HEK293 (cell line): ENCODE measurements around the gene PLEKHG5.

Source experiments
- CTCF ChIA-PET: fragments of 350-600 bp; formaldehyde crosslinking; extraction: SDS; loops from one replicate; lab custom pipeline; 2021; ENCODE audit warnings: antibody characterized with exemption; lab: Yijun Ruan, JAX
- POLR2A ChIA-PET: fragments of 300-600 bp; formaldehyde crosslinking; extraction: SDS; loops from one replicate; lab custom pipeline; 2020; ENCODE audit warnings: antibody characterized with exemption, inconsistent platforms; lab: Yijun Ruan, JAX
- H3K27ac ChIP-seq: fragments of 200-500 bp; sonication (Bioruptor generic); 2 replicates; pipeline ENCODE4 v1.5.1; 2014; ENCODE audit warnings: low read depth, low read length, control low read depth, inconsistent platforms; ENCODE audit errors: extremely low read depth
- H3K36me3 ChIP-seq, 2 experiments: fragments of 200-500 bp in 1 of 2; sonication (Bioruptor generic) in 1 of 2; 1 replicate in 1 of 2; 2 replicates in 1 of 2; pipeline ENCODE4 v1.5.1; 2014 to 2017; ENCODE audit warnings: inconsistent platforms in 2 of 2, low read length in 2 of 2; ENCODE audit not compliant: control insufficient read depth in 2 of 2, insufficient read depth in 1 of 2
- H3K4me1 ChIP-seq: fragments of 200-500 bp; sonication (Bioruptor generic); 2 replicates; pipeline ENCODE4 v1.5.1; 2014; ENCODE audit warnings: mild to moderate bottlenecking, low read length, inconsistent platforms; ENCODE audit not compliant: control insufficient read depth, insufficient read depth
- H3K4me3 ChIP-seq: 2 replicates; pipeline ENCODE4 v1.5.1; 2011; ENCODE audit warnings: low read depth, mild to moderate bottlenecking, control low read depth, low read length, moderate library complexity
- H3K9me3 ChIP-seq: fragments of 200-500 bp; sonication (Bioruptor generic); 2 replicates; pipeline ENCODE4 v1.5.1; 2014; ENCODE audit warnings: low read depth, low read length, inconsistent platforms; ENCODE audit not compliant: control insufficient read depth, insufficient read depth
- EGR2 ChIP-seq: fragments of 450-650 bp; formaldehyde crosslinking; IDR thresholded peaks from 2 replicates; pipeline ENCODE4 v1.5.1; 2016; ENCODE audit warnings: low read depth, missing biosample characterization, missing genetic modification characterization
- GLIS2 ChIP-seq: fragments of 450-650 bp; formaldehyde crosslinking; IDR thresholded peaks from 2 replicates; pipeline ENCODE4 v1.5.1; 2016; ENCODE audit warnings: missing biosample characterization, missing genetic modification characterization
- HOXA7 ChIP-seq: sonication (generic); formaldehyde crosslinking; IDR thresholded peaks from 2 replicates; pipeline ENCODE4 v1.8.1; 2022; ENCODE audit warnings: missing genetic modification reagents, borderline replicate concordance
- KLF10 ChIP-seq: fragments of 450-650 bp; IDR thresholded peaks from 2 replicates; pipeline ENCODE4 v1.5.1; 2018; ENCODE audit warnings: missing biosample characterization, mild to moderate bottlenecking, missing genetic modification characterization
- ZBTB20 ChIP-seq: fragments of 450-650 bp; formaldehyde crosslinking; IDR thresholded peaks from 2 replicates; pipeline ENCODE4 v1.5.1; 2016; ENCODE audit warnings: missing biosample characterization, missing genetic modification characterization
- ZFHX2 ChIP-seq: fragments of 450-650 bp; formaldehyde crosslinking; conservative IDR thresholded peaks from 2 replicates; pipeline ENCODE4 v1.5.1; 2016; ENCODE audit warnings: missing biosample characterization, missing genetic modification characterization
- ZFP37 ChIP-seq: fragments of 450-650 bp; formaldehyde crosslinking; IDR thresholded peaks from 2 replicates; pipeline ENCODE4 v1.5.1; 2016; ENCODE audit warnings: missing biosample characterization, missing genetic modification characterization
- ZNF311 ChIP-seq: fragments of 450-650 bp; formaldehyde crosslinking; IDR thresholded peaks from 2 replicates; pipeline ENCODE4 v1.5.1; 2017; ENCODE audit warnings: missing biosample characterization, missing genetic modification characterization, borderline replicate concordance
- ZNF335 ChIP-seq: fragments of 450-650 bp; formaldehyde crosslinking; conservative IDR thresholded peaks from 2 replicates; pipeline ENCODE4 v1.5.1; 2016; ENCODE audit warnings: missing biosample characterization, missing genetic modification characterization
- ZNF423 ChIP-seq: fragments of 450-650 bp; formaldehyde crosslinking; IDR thresholded peaks from 2 replicates; pipeline ENCODE4 v1.5.1; 2016; ENCODE audit warnings: missing biosample characterization, missing genetic modification characterization
- ZNF571 ChIP-seq: fragments of 450-650 bp; formaldehyde crosslinking; IDR thresholded peaks from 2 replicates; pipeline ENCODE4 v1.5.0; 2017; ENCODE audit warnings: missing biosample characterization, missing genetic modification characterization
- TF ChIP-seq, protein P1 (sequence below): fragments of 450-650 bp; formaldehyde crosslinking; IDR thresholded peaks from 2 replicates; pipeline ENCODE4 v1.5.1; 2016; ENCODE audit warnings: missing biosample characterization, missing genetic modification characterization
- TF ChIP-seq, protein P2 (sequence below): fragments of 450-650 bp; formaldehyde crosslinking; IDR thresholded peaks from 2 replicates; pipeline ENCODE4 v1.5.1; 2017; ENCODE audit warnings: missing biosample characterization, missing genetic modification characterization
- TF ChIP-seq, protein P3 (sequence below): fragments of 450-650 bp; formaldehyde crosslinking; IDR thresholded peaks from 2 replicates; pipeline ENCODE4 v1.5.1; 2016; ENCODE audit warnings: missing biosample characterization, missing genetic modification characterization

PLEKHG5 gene

DNA sequence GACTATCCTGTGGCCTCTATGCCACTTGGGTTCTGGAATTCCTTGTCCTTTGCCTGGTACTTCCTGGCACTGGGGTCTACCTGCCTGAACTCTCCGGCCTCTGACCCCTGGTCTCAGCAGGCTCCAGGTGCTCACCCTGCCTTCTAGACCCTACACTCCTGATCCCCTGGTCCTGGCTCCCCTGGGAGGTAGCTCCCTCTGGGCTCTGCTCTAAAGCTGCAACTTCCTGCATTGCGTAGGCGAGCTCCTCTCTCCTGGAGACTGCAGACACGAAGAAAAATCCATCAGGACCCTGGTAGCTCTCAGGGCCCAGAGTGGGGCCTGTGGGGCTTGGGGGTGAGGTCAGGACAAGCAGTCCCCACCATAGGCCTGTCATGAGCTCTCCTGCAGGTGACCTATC, 7.8 kb upstream of the PLEKHG5 start (continued):
- TF ChIP-seq, protein P1, sequence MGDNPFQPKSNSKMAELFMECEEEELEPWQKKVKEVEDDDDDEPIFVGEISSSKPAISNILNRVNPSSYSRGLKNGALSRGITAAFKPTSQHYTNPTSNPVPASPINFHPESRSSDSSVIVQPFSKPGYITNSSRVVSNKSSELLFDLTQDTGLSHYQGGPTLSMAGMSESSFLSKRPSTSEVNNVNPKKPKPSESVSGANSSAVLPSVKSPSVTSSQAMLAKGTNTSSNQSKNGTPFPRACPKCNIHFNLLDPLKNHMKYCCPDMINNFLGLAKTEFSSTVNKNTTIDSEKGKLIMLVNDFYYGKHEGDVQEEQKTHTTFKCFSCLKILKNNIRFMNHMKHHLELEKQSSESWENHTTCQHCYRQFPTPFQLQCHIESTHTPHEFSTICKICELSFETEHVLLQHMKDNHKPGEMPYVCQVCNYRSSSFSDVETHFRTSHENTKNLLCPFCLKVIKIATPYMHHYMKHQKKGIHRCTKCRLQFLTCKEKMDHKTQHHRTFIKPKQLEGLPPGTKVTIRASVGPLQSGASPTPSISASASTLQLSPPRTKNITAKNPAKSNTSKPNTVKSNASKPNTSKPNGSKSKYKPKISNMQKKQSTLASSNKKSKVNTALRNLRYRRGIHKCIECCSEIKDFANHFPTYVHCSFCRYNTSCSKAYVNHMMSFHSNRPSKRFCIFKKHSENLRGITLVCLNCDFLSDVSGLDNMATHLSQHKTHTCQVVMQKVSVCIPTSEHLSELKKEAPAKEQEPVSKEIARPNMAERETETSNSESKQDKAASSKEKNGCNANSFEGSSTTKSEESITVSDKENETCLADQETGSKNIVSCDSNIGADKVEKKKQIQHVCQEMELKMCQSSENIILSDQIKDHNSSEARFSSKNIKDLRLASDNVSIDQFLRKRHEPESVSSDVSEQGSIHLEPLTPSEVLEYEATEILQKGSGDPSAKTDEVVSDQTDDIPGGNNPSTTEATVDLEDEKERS (tag by site-specific recombination): no peak
- no peak for TF ChIP-seq ZNF311 (tag by site-specific recombination)
- TF ChIP-seq, protein P2, sequence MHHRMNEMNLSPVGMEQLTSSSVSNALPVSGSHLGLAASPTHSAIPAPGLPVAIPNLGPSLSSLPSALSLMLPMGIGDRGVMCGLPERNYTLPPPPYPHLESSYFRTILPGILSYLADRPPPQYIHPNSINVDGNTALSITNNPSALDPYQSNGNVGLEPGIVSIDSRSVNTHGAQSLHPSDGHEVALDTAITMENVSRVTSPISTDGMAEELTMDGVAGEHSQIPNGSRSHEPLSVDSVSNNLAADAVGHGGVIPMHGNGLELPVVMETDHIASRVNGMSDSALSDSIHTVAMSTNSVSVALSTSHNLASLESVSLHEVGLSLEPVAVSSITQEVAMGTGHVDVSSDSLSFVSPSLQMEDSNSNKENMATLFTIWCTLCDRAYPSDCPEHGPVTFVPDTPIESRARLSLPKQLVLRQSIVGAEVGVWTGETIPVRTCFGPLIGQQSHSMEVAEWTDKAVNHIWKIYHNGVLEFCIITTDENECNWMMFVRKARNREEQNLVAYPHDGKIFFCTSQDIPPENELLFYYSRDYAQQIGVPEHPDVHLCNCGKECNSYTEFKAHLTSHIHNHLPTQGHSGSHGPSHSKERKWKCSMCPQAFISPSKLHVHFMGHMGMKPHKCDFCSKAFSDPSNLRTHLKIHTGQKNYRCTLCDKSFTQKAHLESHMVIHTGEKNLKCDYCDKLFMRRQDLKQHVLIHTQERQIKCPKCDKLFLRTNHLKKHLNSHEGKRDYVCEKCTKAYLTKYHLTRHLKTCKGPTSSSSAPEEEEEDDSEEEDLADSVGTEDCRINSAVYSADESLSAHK (tag by site-specific recombination): no peak
- TF ChIP-seq ZNF423 (tag by site-specific recombination): no peak
- TF ChIP-seq, protein P3, sequence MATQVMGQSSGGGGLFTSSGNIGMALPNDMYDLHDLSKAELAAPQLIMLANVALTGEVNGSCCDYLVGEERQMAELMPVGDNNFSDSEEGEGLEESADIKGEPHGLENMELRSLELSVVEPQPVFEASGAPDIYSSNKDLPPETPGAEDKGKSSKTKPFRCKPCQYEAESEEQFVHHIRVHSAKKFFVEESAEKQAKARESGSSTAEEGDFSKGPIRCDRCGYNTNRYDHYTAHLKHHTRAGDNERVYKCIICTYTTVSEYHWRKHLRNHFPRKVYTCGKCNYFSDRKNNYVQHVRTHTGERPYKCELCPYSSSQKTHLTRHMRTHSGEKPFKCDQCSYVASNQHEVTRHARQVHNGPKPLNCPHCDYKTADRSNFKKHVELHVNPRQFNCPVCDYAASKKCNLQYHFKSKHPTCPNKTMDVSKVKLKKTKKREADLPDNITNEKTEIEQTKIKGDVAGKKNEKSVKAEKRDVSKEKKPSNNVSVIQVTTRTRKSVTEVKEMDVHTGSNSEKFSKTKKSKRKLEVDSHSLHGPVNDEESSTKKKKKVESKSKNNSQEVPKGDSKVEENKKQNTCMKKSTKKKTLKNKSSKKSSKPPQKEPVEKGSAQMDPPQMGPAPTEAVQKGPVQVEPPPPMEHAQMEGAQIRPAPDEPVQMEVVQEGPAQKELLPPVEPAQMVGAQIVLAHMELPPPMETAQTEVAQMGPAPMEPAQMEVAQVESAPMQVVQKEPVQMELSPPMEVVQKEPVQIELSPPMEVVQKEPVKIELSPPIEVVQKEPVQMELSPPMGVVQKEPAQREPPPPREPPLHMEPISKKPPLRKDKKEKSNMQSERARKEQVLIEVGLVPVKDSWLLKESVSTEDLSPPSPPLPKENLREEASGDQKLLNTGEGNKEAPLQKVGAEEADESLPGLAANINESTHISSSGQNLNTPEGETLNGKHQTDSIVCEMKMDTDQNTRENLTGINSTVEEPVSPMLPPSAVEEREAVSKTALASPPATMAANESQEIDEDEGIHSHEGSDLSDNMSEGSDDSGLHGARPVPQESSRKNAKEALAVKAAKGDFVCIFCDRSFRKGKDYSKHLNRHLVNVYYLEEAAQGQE (tag by site-specific recombination): no peak
- TF ChIP-seq ZFP37 (tag by site-specific recombination): no peak
- TF ChIP-seq KLF10 (tag by site-specific recombination): no peak
- TF ChIP-seq, all 188 proteins: peak for 0

DNA sequence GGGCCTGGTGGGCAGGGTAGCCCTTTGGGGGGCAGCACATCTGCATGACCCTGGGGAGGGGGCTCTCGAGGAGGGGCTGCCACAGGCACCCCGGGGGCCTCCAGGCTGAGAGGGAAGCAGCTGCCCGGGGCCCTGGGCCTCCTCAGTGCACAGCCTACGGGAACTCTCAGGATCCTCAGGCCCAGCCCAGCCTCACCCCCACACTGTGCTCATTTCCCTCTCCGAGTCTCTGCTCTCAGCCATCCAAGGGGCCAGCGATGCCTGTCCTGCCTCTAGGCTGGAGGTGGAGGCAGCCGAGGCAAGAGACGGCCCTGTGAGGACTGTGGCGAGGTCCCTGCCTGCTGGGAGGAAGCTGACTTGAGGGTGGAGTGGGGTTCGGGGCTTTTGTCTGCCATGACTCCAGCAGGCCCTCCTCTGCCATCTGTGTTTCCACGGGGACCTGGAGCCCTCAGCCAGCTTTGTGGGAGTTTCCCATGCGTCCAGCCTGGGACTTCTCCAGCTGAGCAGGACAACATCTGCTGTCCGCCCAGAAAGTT, 7.2 kb upstream of the PLEKHG5 start:
- ChIA-PET POLR2A (interaction anchor here (1.9 kb wide), 1 partner anchor 7 kb away, joined by 4 read pairs; the partner anchor contains the start of gene PLEKHG5), CTCF (interaction anchor here (0.6 to 2.2 kb wide), 7 partner anchors 8 to 207 kb away, joined by 3 to 13 read pairs (median 4); partner anchors contain the start of gene PLEKHG5)
- TF ChIP-seq GLIS2 (tag by site-specific recombination): 0 out of 2 replicates have a peak, but pooled peaks have one; percentile 9
- TF ChIP-seq ZBTB20 (tag by site-specific recombination): peak; percentile 75
- peak; percentile 38; the same call in 1 of the 2 replicates for TF ChIP-seq EGR2
- TF ChIP-seq ZNF335 (tag by site-specific recombination): 0 out of 2 replicates have a peak, but pooled peaks have one; percentile 18
- TF ChIP-seq ZNF571 (tag by site-specific recombination): no peak
- TF ChIP-seq ZFHX2 (tag by site-specific recombination): peak; percentile 41; the same call in 1 of the 2 replicates
- TF ChIP-seq HOXA7 (CRISPR knock-in tag): no peak
- Histone ChIP-seq H3K9me3 (no peaks in the 10 kb centered on the region), H3K4me3 (no peak overlapping the region), H3K27ac (no peak overlapping the region), H3K4me1 (no peaks in the 10 kb centered on the region), H3K36me3 (peaks cover 0 to 3% of the 10 kb centered on the region in 2 experiments; a peak in 1 of 3 replicates)
